Esophagus squamous epithelium (tissue), 5 donors: ENCODE data around the gene TEX19. TPM values are rescaled to one million over a fixed set of nuclear protein-coding genes. Genes with fewer than 3 reads are reported as not detected.
A peak's percentile ranks its signal among the peaks of the same experiment; 100 is the strongest.

Experiments used
- DNase-seq: peaks from one replicate; lab custom pipeline; 2025; lab: John Stamatoyannopoulos, UW
- H3K27ac ChIP-seq, 4 donors: fragments of 200-600 bp; sonication (generic); one replicate each; pipeline ENCODE4 v1.5.1; 2016 to 2019; ENCODE audit warnings: mild to moderate bottlenecking in 1 of 4
- H3K27me3 ChIP-seq, 4 donors: fragments of 200-600 bp; sonication (generic); 1 replicate in 3 of 4; 2 replicates in 1 of 4; pipeline versions ENCODE4 v1.5.1 to v1.6.0; 2017 to 2021; ENCODE audit warnings: antibody characterized with exemption in 1 of 4
- H3K36me3 ChIP-seq, 3 donors: fragments of 200-600 bp; sonication (generic); one replicate each; pipeline ENCODE4 v1.5.1; 2016 to 2019
- H3K4me1 ChIP-seq, 3 donors: fragments of 200-600 bp; sonication (generic); one replicate each; pipeline ENCODE4 v1.5.1; 2017 to 2019
- H3K4me3 ChIP-seq, 4 donors: fragments of 200-600 bp; sonication (generic); 1 replicate in 3 of 4; 2 replicates in 1 of 4; pipeline ENCODE4 v1.5.1; 2016 to 2019; ENCODE audit warnings: mild to moderate bottlenecking in 2 of 4, moderate library complexity in 1 of 4
- H3K9me3 ChIP-seq, 3 donors: fragments of 200-600 bp; sonication (generic); one replicate each; pipeline ENCODE4 v1.5.1; 2016 to 2019
- CTCF ChIP-seq, 6 experiments: fragments of 450-650 bp in 4 of 6; fragments of 200-600 bp in 2 of 6; sonication (generic) in 2 of 6; IDR thresholded peaks; one replicate each; pipeline ENCODE4 v1.5.1; 2016 to 2019; ENCODE audit warnings: antibody characterized with exemption in 6 of 6, mild to moderate bottlenecking in 4 of 6, moderate library complexity in 4 of 6
- POLR2A ChIP-seq, 4 donors: fragments of 450-650 bp; IDR thresholded peaks; one replicate each; pipeline ENCODE4 v1.6.1; 2017; ENCODE audit warnings: antibody characterized with exemption in 4 of 4, mild to moderate bottlenecking in 4 of 4, moderate library complexity in 3 of 4
- WGBS, 2 donors: methylation state at CpG; one replicate each; pipeline ENCODE4 v1.1.5; 2018; 5-methylcytosine and 5-hydroxymethylcytosine counted together
- intact Hi-C: fragments of 100-400 bp; cut with DNase I; formaldehyde crosslinking; loops from one replicate; pipeline ENCODE4 v1.15.0; 2022
- total RNA-seq, 4 donors: library from RNA; depleted of rRNA; stranded (reverse); fragments of >200 nt; gene quantifications; one replicate each; pipeline ENCODE4 v1.1.0, GENCODE V29; 2016
- donor health status: DM: yes; HTN: yes; CAD: no.

TEX19 gene
- total RNA-seq, 4 donors from 2014 or later: not detected

- DNase-seq: no peak
- Histone ChIP-seq H3K9me3 (no peaks in the 10 kb centered on the region), H3K4me1 (peaks cover 0 to 40% (median 8%) of the 10 kb centered on the region in 3 donors), H3K4me3 (no peak overlapping the region), H3K27me3 (no peaks in the 10 kb centered on the region), H3K36me3 (peaks cover 0 to 76% (median 0%) of the 10 kb centered on the region in 3 donors), H3K27ac (peak overlapping the region in 2 of 4 donors; percentile 2 to 27)
- TF ChIP-seq POLR2A (IDR thresholded peaks at IDR 0.05): no peak
- 58 to 64% methylated on average over 2 to 5 of the region's 19 CpGs for WGBS, 2 donors
- intact Hi-C loops: no loop called here
Observed at GRCh38 chr17:82396601-82397435, 37.8 kb downstream of the TEX19 start.

GRCh38 chr17:82397449-82398335 lies 38.6 kb downstream of the TEX19 start:
- WGBS, 2 donors: 83 to 93% methylated on average over 4 to 9 of the region's 38 CpGs
- no peak for DNase-seq

GRCh38 chr17:82399041-82399441 lies 40.0 kb downstream of the TEX19 start:
- WGBS, 2 donors: 41 to 61% methylated on average over 6 to 8 of the region's 13 CpGs
- Histone ChIP-seq H3K4me1 (peaks cover 0 to 40% (median 8%) of the 10 kb centered on the region in 3 donors), H3K9me3 (no peaks in the 10 kb centered on the region), H3K27ac (peak overlapping the region in 1 of 4 donors; percentile 54), H3K27me3 (no peaks in the 10 kb centered on the region), H3K4me3 (no peak overlapping the region), H3K36me3 (peaks cover 0 to 76% (median 0%) of the 10 kb centered on the region in 3 donors)
- no peak for TF ChIP-seq CTCF (IDR thresholded peaks at IDR 0.05)
- no peak for TF ChIP-seq POLR2A (IDR thresholded peaks at IDR 0.05)
- intact Hi-C loops: no loop called here
- DNase-seq: no peak

More at GRCh38 chr17:82397449-82398335, 38.6 kb downstream of the TEX19 start:
- peak overlapping the region in 1 of 4 donors; percentile 3 for H3K27ac ChIP-seq
- TF ChIP-seq POLR2A (IDR thresholded peaks at IDR 0.05) (no peak), CTCF (IDR thresholded peaks at IDR 0.05) (no peak)
- peaks cover 0 to 40% (median 8%) of the 10 kb centered on the region in 3 donors for H3K4me1 ChIP-seq
- intact Hi-C loops: no loop called here
- H3K27me3 ChIP-seq: no peaks in the 10 kb centered on the region
- no peaks in the 10 kb centered on the region for H3K9me3 ChIP-seq
- H3K4me3 ChIP-seq: no peak overlapping the region
- H3K36me3 ChIP-seq: peaks cover 0 to 76% (median 0%) of the 10 kb centered on the region in 3 donors

GRCh38 chr17:82399601-82400101 lies 40.6 kb downstream of the TEX19 start:
- no peak for TF ChIP-seq CTCF (IDR thresholded peaks at IDR 0.05)
- Histone ChIP-seq H3K27ac (peak overlapping the region in 3 of 4 donors; percentile 31 to 54 (median 38)), H3K4me3 (no peak overlapping the region), H3K36me3 (peaks cover 0 to 75% (median 0%) of the 10 kb centered on the region in 3 donors), H3K4me1 (peaks cover 0 to 40% (median 8%) of the 10 kb centered on the region in 3 donors), H3K9me3 (no peaks in the 10 kb centered on the region), H3K27me3 (no peaks in the 10 kb centered on the region)
- intact Hi-C loops: no loop called here
- no peak for DNase-seq
- 63 to 87% methylated on average over 7 to 9 of the region's 18 CpGs for WGBS, 2 donors

- Histone ChIP-seq H3K27me3 (no peaks in the 10 kb centered on the region), H3K9me3 (no peaks in the 10 kb centered on the region), H3K4me1 (peaks cover 0 to 40% (median 8%) of the 10 kb centered on the region in 3 donors), H3K36me3 (peaks cover 0 to 74% (median 0%) of the 10 kb centered on the region in 3 donors), H3K4me3 (no peak overlapping the region), H3K27ac (peak overlapping the region in 3 of 4 donors; percentile 31 to 54 (median 38))
- 42 to 67% methylated on average over 2 to 3 of the region's 7 CpGs for WGBS, 2 donors
- no peak for DNase-seq
- intact Hi-C loops: no loop called here
- TF ChIP-seq CTCF (IDR thresholded peaks at IDR 0.05) (no peak), POLR2A (IDR thresholded peaks at IDR 0.05) (no peak)
Observed at GRCh38 chr17:82400206-82400605, 41.2 kb downstream of the TEX19 start.
